Smooth muscle cell (in vitro differentiated cells): ENCODE data around the gene ID4. TPM values are rescaled to one million over a fixed set of nuclear protein-coding genes. Genes with fewer than 3 reads are reported as not detected.

ENCODE experiments used
- DNase-seq: peaks from one replicate; lab custom pipeline; 2025; ENCODE audit not compliant: unreplicated experiment; lab: John Stamatoyannopoulos, UW
- H2AFZ ChIP-seq: fragments of 200-600 bp; sonication (generic); 2 replicates; pipeline ENCODE4 v1.6.0; 2016; ENCODE audit warnings: antibody characterized with exemption, low read depth, mild to moderate bottlenecking
- H3F3A ChIP-seq: fragments of 200-600 bp; sonication (generic); 2 replicates; pipeline ENCODE4 v1.6.0; 2017; ENCODE audit warnings: antibody characterized with exemption, low read depth
- H3K27ac ChIP-seq: fragments of 200-600 bp; sonication (generic); 2 replicates; pipeline ENCODE4 v1.5.1; 2016; ENCODE audit warnings: low read depth, mild to moderate bottlenecking
- H3K27me3 ChIP-seq: fragments of 200-600 bp; sonication (generic); 2 replicates; pipeline ENCODE4 v1.6.1; 2016; ENCODE audit warnings: low read depth, mild to moderate bottlenecking
- H3K36me3 ChIP-seq: fragments of 200-600 bp; sonication (generic); 2 replicates; pipeline ENCODE4 v1.5.1; 2016; ENCODE audit warnings: low read depth
- H3K4me1 ChIP-seq: fragments of 200-600 bp; sonication (generic); 2 replicates; pipeline ENCODE4 v1.5.1; 2016; ENCODE audit warnings: low read depth
- H3K4me2 ChIP-seq: fragments of 200-600 bp; sonication (generic); 2 replicates; pipeline ENCODE4 v1.6.0; 2016; ENCODE audit warnings: mild to moderate bottlenecking
- H3K4me3 ChIP-seq: fragments of 200-600 bp; sonication (generic); 2 replicates; pipeline ENCODE4 v1.5.1; 2016; ENCODE audit warnings: mild to moderate bottlenecking
- H3K79me2 ChIP-seq: fragments of 200-600 bp; sonication (generic); 2 replicates; pipeline ENCODE4 v1.6.0; 2016; ENCODE audit warnings: low read depth, mild to moderate bottlenecking
- H3K9ac ChIP-seq: fragments of 200-600 bp; sonication (generic); 2 replicates; pipeline ENCODE4 v1.6.0; 2016; ENCODE audit warnings: low read depth
- H3K9me3 ChIP-seq: fragments of 200-600 bp; sonication (generic); replicated peaks from 2 replicates; pipeline ENCODE4 v1.5.1; 2016; ENCODE audit warnings: low read depth
- H4K20me1 ChIP-seq: fragments of 200-600 bp; sonication (generic); 2 replicates; pipeline ENCODE4 v1.6.0; 2016; ENCODE audit warnings: low read depth
- WGBS: methylation state at CpG from one replicate; pipeline ENCODE4 v1.1.7; 2016; ENCODE audit warnings: low lambda C conversion rate; 5-methylcytosine and 5-hydroxymethylcytosine counted together
- polyA plus RNA-seq: library from polyadenylated mRNA; unstranded; fragments of >200 nt; fragmentation: Nextera tagmentation; extraction: Ambion mirVana; gene quantifications from 2 replicates; pipeline ENCODE4 v1.2.1, GENCODE V29; 2016
- total RNA-seq: library from RNA; depleted of rRNA; stranded (reverse); fragments of >200 nt; gene quantifications from 2 replicates; pipeline ENCODE4 v1.2.3, GENCODE V29; 2014
- TF ChIP-seq, protein P1 (sequence below): fragments of 200-600 bp; sonication (generic); IDR thresholded peaks from 2 replicates; pipeline ENCODE4 v1.5.1; 2017; ENCODE audit warnings: borderline replicate concordance, mild to moderate bottlenecking, antibody characterized with exemption; ENCODE audit not compliant: insufficient read depth, poor library complexity, severe bottlenecking

The ID4 gene
- total and polyA plus RNA-seq, 2 experiments from 2014 or later = 123 to 181 TPM

DNA sequence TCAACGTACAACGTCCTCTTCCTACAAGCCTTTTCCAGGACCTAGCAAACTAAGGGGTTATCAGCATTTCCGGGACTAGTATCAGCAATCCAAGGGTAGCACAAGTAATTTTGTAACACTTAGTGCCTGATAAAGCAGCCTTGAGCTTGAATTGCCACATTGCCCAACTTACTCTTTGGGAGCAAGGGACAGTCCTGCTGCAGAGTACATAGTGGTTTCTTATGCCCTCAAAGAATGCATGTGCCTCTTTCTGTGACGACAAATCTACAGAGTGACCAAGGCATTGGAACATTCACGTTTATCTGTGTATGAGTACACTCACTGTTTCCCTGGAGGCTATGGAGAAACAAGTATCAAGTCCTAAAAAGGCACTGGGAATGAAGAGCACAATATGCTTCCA, 3.2 kb upstream of the ID4 start:
- peaks cover 14% of the 10 kb centered on the region for H3F3A ChIP-seq
- H3K36me3 ChIP-seq = no peaks in the 10 kb centered on the region
- peaks cover 16% of the 10 kb centered on the region for H3K79me2 ChIP-seq
- TF ChIP-seq, protein P1, sequence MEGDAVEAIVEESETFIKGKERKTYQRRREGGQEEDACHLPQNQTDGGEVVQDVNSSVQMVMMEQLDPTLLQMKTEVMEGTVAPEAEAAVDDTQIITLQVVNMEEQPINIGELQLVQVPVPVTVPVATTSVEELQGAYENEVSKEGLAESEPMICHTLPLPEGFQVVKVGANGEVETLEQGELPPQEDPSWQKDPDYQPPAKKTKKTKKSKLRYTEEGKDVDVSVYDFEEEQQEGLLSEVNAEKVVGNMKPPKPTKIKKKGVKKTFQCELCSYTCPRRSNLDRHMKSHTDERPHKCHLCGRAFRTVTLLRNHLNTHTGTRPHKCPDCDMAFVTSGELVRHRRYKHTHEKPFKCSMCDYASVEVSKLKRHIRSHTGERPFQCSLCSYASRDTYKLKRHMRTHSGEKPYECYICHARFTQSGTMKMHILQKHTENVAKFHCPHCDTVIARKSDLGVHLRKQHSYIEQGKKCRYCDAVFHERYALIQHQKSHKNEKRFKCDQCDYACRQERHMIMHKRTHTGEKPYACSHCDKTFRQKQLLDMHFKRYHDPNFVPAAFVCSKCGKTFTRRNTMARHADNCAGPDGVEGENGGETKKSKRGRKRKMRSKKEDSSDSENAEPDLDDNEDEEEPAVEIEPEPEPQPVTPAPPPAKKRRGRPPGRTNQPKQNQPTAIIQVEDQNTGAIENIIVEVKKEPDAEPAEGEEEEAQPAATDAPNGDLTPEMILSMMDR = no peak
- H3K9ac ChIP-seq = no peak overlapping the region
- H3K27me3 ChIP-seq = no peaks in the 10 kb centered on the region
- no peaks in the 10 kb centered on the region for H3K9me3 ChIP-seq
- H2AFZ ChIP-seq = no peak overlapping the region
- H3K4me2 ChIP-seq = peak overlapping the region; percentile 54
- no peak overlapping the region for H3K4me3 ChIP-seq
- H3K4me1 ChIP-seq = peaks cover 15% of the 10 kb centered on the region
- 10% methylated on average over 5 of the region's 5 CpGs for WGBS
- DNase-seq = no peak
- H4K20me1 ChIP-seq = peaks cover 16% of the 10 kb centered on the region
- H3K27ac ChIP-seq = peak overlapping the region; percentile 93

DNA sequence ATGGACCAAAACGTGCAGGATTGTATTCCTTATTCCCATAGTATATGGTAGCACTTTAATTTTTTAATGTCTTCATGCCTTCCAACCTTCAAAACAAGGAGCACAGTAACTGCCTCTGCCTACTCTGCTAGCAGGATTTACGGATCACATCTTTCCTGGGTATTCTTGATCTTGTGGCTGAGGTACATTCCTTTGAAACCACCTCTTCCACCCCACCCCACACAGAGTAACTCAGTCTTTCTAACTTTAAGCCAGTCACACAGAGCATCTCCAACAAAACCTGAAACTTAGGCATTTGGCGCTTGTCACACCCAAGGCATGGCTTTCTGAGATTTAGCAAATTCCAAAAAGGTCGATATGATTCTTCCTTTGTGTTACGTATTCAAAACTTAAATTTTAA, 2.3 kb upstream of the ID4 start:
- Histone ChIP-seq H3K4me2 (peak overlapping the region; percentile 89), H3K27me3 (no peaks in the 10 kb centered on the region), H2AFZ (no peak overlapping the region), H4K20me1 (peaks cover 25% of the 10 kb centered on the region), H3K27ac (peak overlapping the region; percentile 93), H3K79me2 (peaks cover 25% of the 10 kb centered on the region), H3K4me1 (peaks cover 21% of the 10 kb centered on the region), H3K9me3 (no peaks in the 10 kb centered on the region), H3K9ac (peak overlapping the region; percentile 4), H3F3A (peaks cover 22% of the 10 kb centered on the region), H3K36me3 (no peaks in the 10 kb centered on the region), H3K4me3 (no peak overlapping the region)
- WGBS = 57% methylated on average over 5 of the region's 5 CpGs
- TF ChIP-seq, protein P1 = no peak
- DNase-seq = no peak

DNA sequence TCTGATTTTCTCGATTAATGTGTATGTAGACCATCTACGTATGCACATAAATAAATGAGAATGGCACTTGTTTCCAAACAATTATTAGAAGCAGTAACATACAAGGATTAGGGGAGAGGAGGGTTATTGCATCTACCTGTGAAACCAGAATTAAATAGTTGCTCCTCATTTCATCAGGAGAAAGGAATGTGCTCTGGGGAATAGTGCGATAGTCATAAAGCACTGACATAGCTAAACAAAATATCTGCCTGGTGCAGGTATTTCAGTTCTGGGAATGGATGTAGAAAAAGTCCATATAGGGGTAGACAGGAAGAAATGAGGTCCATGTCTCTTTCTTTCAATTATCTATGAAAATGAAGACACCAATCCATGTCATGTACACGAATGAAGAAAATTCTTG, 1.6 kb upstream of the ID4 start:
- TF ChIP-seq, protein P1 = no peak
- H3K9me3 ChIP-seq = no peaks in the 10 kb centered on the region
- no peaks in the 10 kb centered on the region for H3K36me3 ChIP-seq
- H3K4me3 ChIP-seq = no peak overlapping the region
- H3K27me3 ChIP-seq = no peaks in the 10 kb centered on the region
- H4K20me1 ChIP-seq = peaks cover 33% of the 10 kb centered on the region
- peak overlapping the region; percentile 77 for H3K9ac ChIP-seq
- peaks cover 29% of the 10 kb centered on the region for H3K4me1 ChIP-seq
- H3K27ac ChIP-seq = peak overlapping the region; percentile 93
- 71% methylated on average over 4 of the region's 4 CpGs for WGBS
- H3K79me2 ChIP-seq = peaks cover 32% of the 10 kb centered on the region
- peaks cover 24% of the 10 kb centered on the region for H3F3A ChIP-seq
- DNase-seq = no peak
- peak overlapping the region; percentile 89 for H3K4me2 ChIP-seq
- no peak overlapping the region for H2AFZ ChIP-seq
